Measurements from ENCODE around the gene PCDHGB1.

- peak; percentile 49 to 79 (median 65) for TF ChIP-seq CTCF (IDR thresholded peaks at IDR 0.05 in 4 of 5, conservative IDR thresholded peaks at IDR 0.05 in 1 of 5)
- TF ChIP-seq POLR2A (IDR thresholded peaks at IDR 0.05), result peak; percentile 53 to 64
Measured at GRCh38 chr5:141326088-141326854, 23.6 kb upstream of the PCDHGB1 start.

Measured in gastrocnemius medialis (tissue), 4 donors.